GM10266 (cell line): ENCODE results near the gene ABCC11.

Experiments
- DNase-seq: peaks from one replicate; pipeline ENCODE4 v3.0.0; 2012; ENCODE audit errors: extremely low spot score
- CTCF ChIP-seq: IDR thresholded peaks from 2 replicates; pipeline ENCODE4 v1.5.1; 2012; ENCODE audit warnings: mild to moderate bottlenecking, low read depth; ENCODE audit not compliant: control insufficient read depth, insufficient read depth; ENCODE audit errors: missing control alignments

Gene ABCC11

GRCh38 chr16:48131201-48131935, 116.0 kb downstream of the ABCC11 start:
- no peak for DNase-seq
- TF ChIP-seq CTCF = no peak

GRCh38 chr16:48129926-48130325, 117.4 kb downstream of the ABCC11 start:
- DNase-seq = no peak
- no peak for TF ChIP-seq CTCF

GRCh38 chr16:48128769-48129168, 118.6 kb downstream of the ABCC11 start:
- TF ChIP-seq CTCF = no peak
- no peak for DNase-seq

- no peak for DNase-seq
- no peak for TF ChIP-seq CTCF
Measured at GRCh38 chr16:48126801-48127644, 120.3 kb downstream of the ABCC11 start.

GRCh38 chr16:48125888-48126287, 121.5 kb downstream of the ABCC11 start:
- TF ChIP-seq CTCF = no peak
- no peak for DNase-seq

- TF ChIP-seq CTCF = no peak
- no peak for DNase-seq
Measured at GRCh38 chr16:48124266-48124665, 123.1 kb downstream of the ABCC11 start.

- no peak for TF ChIP-seq CTCF
- DNase-seq = peak; percentile 49
Measured at GRCh38 chr16:48123104-48123788, 124.1 kb downstream of the ABCC11 start.
